ENCODE results near the gene RASAL2. TPM values are rescaled to one million over a fixed set of nuclear protein-coding genes. Genes with fewer than 3 reads are reported as not detected.

The RASAL2 gene
- total RNA-seq, 1 experiment from 2014 or later, result 31.6 TPM

GRCh38 chr1:178133239-178133989 is 39.5 kb downstream of the RASAL2 start:
- POLR2A ChIA-PET, result interaction anchor here (0.6 kb wide), 1 partner anchor 116 kb away, joined by 3 read pairs; no protein-coding TSS in a partner anchor
- ATAC-seq, result no peak

GRCh38 chr1:178134061-178134460 is 40.2 kb downstream of the RASAL2 start:
- in situ Hi-C loops (cut with HindIII; ENCODE audit: low pct_unique_long_range_greater_than_20kb, low sequenced_read_pairs) (no loop called here), intact Hi-C loops (cut with micrococcal nuclease; ENCODE audit: unreplicated experiment) (no loop called here)
- H3K36me3 ChIP-seq (ENCODE audit: control insufficient read depth, insufficient read depth, low read length), result no peaks in the 10 kb centered on the region
- no TSS peak for BruUV-seq (replicated peaks)
- H3K4me3 ChIP-seq (ENCODE audit: low read depth in 2 of 2, low read length in 2 of 2), result no peak overlapping the region
- no peak overlapping the region for H3K27ac ChIP-seq (ENCODE audit: low read length)
- H3K9me3 ChIP-seq (ENCODE audit: control insufficient read depth, insufficient read depth, low read depth, low read length), result no peaks in the 10 kb centered on the region
- TF ChIP-seq TCF7L2 (IDR thresholded peaks at IDR 0.05; ENCODE audit: low read depth, low read length) (no peak), POLR2AphosphoS5 (IDR thresholded peaks at IDR 0.05; ENCODE audit: low read depth, low read length) (no peak), CTCF (IDR thresholded peaks at IDR 0.05) (no peak), REST (IDR thresholded peaks at IDR 0.05; ENCODE audit: insufficient read depth in 1 of 2, low read depth in 2 of 2, low read length in 1 of 2) (no peak), SIN3A (IDR thresholded peaks at IDR 0.05; ENCODE audit: borderline replicate concordance, insufficient read depth, low read depth, low read length) (no peak)
- no peaks in the 10 kb centered on the region; the same call in 1 of the 2 replicates for H3K4me1 ChIP-seq (ENCODE audit: control insufficient read depth, insufficient read depth, low read length)
- DNase-seq (ENCODE audit: low read depth, low spot score), result no peak
- ChIA-PET CTCF (no interaction called here), POLR2A (interaction anchor here (0.6 kb wide), 1 partner anchor 115 kb away, joined by 3 read pairs; no protein-coding TSS in a partner anchor)
- H3K27me3 ChIP-seq (ENCODE audit: control insufficient read depth, insufficient read depth, low read length), result no peaks in the 10 kb centered on the region
- ATAC-seq, result peak; percentile 56; the same call in 1 of the 2 replicates

More at GRCh38 chr1:178133239-178133989, 39.5 kb downstream of the RASAL2 start:
- CTCF ChIA-PET, result no interaction called here
- Histone ChIP-seq H3K27ac (ENCODE audit: low read length) (no peak overlapping the region), H3K4me3 (ENCODE audit: low read depth in 2 of 2, low read length in 2 of 2) (no peak overlapping the region), H3K36me3 (ENCODE audit: control insufficient read depth, insufficient read depth, low read length) (no peaks in the 10 kb centered on the region), H3K9me3 (ENCODE audit: control insufficient read depth, insufficient read depth, low read depth, low read length) (no peaks in the 10 kb centered on the region), H3K4me1 (ENCODE audit: control insufficient read depth, insufficient read depth, low read length) (no peaks in the 10 kb centered on the region; the same call in 1 of the 2 replicates), H3K27me3 (ENCODE audit: control insufficient read depth, insufficient read depth, low read length) (no peaks in the 10 kb centered on the region)
- TF ChIP-seq REST (IDR thresholded peaks at IDR 0.05; ENCODE audit: insufficient read depth in 1 of 2, low read depth in 2 of 2, low read length in 1 of 2) (no peak), CTCF (IDR thresholded peaks at IDR 0.05) (no peak), POLR2AphosphoS5 (IDR thresholded peaks at IDR 0.05; ENCODE audit: low read depth, low read length) (no peak), SIN3A (IDR thresholded peaks at IDR 0.05; ENCODE audit: borderline replicate concordance, insufficient read depth, low read depth, low read length) (no peak), TCF7L2 (IDR thresholded peaks at IDR 0.05; ENCODE audit: low read depth, low read length) (no peak)
- in situ Hi-C loops (cut with HindIII; ENCODE audit: low pct_unique_long_range_greater_than_20kb, low sequenced_read_pairs) (no loop called here), intact Hi-C loops (cut with micrococcal nuclease; ENCODE audit: unreplicated experiment) (no loop called here)
- no peak for DNase-seq (ENCODE audit: low read depth, low spot score)
- BruUV-seq (replicated peaks), result no TSS peak
